Stimulated activated CD4-positive, alpha-beta T cell treated with anti-CD3 and anti-CD28 coated beads, Interleukin-2, amount 100 ng/mL, for 48 hours (primary cell): Measurements from ENCODE around the gene DNASE1L2.
"Not testable (repeated sequence)": the region's sequence is repeated elsewhere in the genome, so short reads cannot be mapped to it uniquely, and the experiment has no call there.

ENCODE experiments used
- DNase-seq, 2 donors: peaks; one replicate each; pipeline ENCODE4 v3.0.0-alpha.2; 2020

DNASE1L2 gene, protein sequence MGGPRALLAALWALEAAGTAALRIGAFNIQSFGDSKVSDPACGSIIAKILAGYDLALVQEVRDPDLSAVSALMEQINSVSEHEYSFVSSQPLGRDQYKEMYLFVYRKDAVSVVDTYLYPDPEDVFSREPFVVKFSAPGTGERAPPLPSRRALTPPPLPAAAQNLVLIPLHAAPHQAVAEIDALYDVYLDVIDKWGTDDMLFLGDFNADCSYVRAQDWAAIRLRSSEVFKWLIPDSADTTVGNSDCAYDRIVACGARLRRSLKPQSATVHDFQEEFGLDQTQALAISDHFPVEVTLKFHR

DNA sequence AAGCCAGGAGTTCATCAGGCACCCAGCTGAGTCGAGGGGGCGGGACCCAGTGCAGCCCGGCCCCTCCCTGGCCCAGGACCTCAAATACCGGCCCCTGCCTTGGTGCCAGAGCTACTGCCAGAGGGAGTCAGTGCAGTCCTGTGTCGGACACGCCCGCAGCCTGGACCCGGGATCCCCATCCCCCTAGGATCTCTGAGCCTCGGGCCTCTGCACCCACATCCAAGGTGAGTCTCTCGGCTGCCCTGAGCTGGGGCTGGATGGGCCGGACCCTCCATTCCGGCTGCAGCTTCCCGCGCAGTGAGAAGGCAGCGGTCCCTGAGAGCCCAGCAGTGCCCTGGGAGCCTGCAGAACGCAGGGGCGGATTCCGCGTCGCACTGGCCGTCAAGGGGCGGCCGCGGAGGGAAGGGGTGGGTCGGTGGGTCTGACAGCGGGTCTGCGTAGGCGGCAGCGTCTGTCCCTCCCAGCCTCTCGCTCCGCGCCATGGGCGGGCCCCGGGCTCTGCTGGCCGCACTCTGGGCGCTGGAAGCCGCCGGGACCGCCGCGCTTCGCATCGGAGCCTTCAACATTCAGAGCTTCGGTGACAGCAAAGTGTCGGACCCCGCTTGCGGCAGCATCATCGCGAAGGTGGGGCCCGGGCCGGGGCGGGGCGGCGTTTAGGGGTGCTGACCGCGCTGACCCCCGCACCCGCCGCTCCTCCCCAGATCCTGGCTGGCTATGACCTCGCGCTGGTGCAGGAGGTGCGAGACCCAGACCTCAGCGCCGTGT, at the start of gene DNASE1L2:
TSS of gene DNASE1L2 (plus strand) at position 108 of the 765 bp plus-strand sequence. CDS start at position 481, 373 bp downstream.
- no peak for DNase-seq

DNA sequence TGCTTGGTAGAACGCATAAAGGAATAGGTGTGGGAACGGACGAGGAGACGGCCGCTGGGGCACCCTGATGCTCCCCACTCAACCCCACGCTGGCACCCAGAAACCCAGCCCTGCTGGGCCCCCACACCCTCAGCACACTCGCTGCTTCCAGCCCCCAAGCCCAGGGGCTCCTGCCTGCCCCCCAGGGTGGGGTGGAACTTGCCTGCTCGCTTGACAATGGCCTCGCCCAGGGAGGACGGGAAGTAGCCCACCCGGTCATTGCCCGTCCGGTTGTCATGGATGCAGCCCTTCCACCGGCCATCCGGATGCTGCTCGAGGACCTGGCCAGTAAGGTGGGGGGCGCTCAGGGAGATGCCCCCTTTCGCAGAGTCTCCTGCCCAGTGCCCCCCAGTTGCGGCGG, 49.7 kb upstream of the DNASE1L2 start:
- no peak for DNase-seq

DNA sequence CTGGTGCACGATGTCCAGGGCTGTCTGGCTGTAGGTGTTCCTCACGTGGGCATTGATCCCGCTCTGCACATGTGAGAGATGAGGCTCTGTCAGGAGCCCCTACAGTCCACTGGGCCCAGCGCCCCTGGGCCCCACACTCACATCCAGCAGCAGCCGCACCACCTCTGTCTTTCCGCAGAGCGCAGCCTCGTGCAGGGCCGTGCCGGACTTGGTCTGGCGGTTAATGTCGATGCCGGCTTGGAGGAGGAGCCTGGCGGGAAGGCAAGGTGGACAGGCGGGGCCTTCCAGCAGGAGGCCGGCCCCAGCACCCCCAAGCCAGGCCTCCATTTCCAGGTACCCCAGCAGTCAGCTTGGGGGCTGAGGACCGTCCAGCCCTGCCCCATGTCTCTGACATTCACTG, 49.0 kb upstream of the DNASE1L2 start:
- DNase-seq, result no peak

DNA sequence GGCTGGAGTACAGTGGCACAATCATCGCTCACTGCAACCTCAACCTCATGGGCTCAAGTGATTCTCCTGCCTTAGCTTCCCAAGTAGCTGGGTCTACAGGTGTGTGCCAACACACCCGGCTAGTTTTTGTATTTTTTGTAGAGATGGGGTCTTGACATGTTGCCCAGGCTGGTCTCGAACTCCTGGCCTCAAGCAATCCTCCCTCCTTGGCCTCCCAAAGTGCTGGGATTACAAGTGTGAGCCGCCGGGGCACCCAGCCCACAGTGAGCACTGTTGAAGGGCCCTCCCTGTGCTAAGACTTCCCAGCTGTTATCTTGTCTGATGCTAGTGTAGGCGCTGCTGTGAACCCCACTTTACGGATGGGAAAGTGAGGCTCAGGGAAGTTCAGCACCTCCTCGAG, 47.8 kb upstream of the DNASE1L2 start:
- no peak for DNase-seq

DNA sequence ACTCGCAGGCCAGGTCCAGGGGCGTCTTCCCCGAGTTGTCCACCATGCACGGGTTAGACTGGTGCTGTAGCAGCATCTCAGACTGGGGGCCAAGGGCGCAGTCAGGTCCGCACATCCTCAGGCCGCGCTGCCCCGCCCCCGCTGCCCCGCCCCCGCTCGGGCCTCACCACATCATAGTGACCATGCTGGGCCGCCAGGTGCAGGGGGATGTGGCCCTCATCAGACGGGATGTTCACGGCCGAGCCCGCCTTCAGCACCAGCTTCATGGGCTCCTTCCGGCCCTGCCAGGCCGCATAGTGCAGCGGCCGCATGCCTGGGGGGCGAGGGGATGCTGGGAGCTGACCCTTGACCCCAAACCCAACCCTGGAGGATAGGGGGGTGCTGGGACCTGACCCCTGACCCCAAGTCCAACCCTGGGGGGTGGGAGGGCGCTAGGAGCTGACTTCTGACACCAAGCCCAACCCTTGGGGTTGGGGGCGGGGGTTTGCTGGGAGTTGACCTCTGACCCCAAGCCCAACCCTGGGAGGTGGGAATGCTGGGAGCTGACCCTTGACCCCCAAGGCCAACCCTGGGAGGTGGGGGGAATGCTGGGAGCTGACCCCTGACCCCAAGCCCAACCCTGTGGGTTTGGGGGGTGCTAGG, 46.9 kb upstream of the DNASE1L2 start:
- no peak for DNase-seq

DNA sequence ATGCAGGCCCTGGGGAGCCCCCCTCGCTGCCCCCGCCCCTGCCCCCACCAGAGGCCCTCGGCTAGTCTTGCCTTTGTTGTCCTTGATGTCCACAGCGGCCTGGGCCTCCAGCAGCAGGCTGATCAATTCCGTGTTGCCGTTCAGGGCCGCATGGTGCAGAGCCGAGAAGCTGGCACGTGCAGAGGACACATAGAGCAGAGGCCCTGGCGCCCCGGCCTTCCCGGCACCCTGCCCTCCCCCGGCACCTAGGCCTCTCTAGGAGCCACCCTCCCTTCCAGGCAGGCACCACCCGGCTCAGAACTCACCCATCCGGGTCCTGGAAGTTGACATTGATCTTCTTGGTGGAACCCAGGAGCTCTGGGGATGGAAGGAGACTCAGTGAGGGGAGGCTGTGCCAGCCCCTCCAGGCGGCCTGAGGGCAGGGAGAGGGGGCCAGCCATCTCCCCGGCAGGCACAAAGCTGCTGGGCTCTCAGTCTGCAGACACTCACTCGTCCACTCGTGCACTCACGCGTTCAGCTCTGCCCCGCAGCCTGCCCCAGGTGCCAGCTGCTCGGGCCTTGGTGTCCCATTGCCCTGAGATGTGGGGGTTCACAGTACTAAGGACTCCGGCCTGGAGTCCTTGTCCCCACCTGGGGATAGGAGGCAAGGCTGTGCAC, 46.1 kb upstream of the DNASE1L2 start:
- DNase-seq, result no peak

DNA sequence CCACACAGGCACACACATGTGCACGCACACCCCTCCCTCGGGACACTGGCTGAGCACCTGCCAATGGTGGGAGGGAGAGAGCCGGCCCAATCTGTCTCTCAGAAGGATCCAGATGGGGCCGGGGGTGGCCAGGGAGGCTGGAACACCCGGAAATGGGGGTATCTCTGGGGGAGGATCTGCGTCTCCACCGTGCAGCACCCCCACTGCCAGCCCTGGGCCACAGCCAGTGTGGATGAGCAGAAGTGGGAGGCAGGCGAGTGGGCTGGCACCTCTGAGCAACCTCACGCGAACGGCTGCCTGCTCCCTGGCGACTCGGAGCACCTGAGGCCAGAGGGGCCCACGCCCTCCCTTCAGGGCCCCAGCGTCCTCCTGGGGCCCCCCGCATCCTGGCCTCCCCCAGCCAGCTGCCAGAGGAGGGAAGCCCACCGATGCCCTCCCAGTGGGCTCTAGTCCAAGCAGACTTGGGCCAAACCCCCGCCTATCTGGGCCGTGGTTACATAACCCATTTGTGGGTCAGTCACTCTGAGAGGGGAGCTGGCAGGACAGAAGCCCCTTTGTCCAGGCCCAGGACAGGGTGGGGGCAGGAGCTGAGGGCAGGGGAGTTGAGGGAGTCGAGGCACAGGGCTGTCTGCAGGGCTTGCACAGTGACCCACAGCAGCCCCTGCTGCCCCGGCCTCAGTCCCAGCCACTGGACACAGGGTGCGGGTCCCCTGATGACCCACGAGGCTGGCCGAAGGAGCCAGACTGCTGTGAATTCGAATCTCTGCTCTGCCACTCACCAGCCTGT, 45.4 kb upstream of the DNASE1L2 start:
- DNase-seq, result no peak

DNA sequence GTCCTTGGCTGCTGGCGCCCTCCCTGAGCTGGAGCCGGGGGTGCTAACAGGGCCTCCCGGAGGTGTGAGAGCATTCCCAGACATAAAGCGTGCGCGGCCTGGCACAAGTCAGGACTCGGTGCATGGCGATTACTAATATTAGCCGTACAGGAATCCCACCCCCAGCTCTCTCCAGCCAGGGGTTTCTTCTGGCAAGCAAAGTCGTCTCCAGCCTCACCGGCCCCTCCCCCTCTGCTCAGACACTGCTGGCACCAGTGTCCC, 44.9 kb upstream of the DNASE1L2 start:
- DNase-seq, result no peak

DNA sequence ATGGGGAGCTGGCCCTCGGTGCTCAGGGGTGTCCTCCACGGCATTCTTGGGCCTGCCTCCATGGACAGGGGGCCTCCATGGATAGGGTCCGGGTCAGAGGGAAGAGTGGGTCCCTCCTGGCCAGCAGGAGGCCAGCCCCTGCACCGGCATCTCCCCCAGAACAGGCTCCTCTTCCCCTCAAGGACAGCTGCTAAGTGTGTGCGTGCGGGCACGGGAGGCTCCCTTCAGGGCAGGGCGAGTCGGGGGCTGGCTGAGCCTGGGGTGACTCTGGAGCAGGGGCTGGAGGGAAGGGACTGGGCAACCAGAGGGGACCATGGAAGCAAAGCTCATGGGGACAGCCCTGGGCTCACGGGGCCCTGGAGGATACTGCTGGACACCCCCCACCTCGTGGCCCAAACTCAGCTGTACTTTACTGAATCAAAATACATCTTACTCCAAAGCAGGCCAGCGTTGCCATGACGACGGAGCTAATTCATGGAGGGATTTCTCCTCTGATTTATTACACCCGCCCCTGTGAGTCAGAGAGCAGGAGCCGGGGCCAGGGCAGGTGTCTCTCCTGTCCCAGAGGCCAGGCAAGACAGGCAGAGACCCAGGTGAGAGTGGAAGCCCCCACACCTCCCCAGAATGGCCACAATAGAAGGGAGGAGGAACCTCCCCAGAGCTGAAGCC, 41.9 kb upstream of the DNASE1L2 start:
- no peak for DNase-seq

DNA sequence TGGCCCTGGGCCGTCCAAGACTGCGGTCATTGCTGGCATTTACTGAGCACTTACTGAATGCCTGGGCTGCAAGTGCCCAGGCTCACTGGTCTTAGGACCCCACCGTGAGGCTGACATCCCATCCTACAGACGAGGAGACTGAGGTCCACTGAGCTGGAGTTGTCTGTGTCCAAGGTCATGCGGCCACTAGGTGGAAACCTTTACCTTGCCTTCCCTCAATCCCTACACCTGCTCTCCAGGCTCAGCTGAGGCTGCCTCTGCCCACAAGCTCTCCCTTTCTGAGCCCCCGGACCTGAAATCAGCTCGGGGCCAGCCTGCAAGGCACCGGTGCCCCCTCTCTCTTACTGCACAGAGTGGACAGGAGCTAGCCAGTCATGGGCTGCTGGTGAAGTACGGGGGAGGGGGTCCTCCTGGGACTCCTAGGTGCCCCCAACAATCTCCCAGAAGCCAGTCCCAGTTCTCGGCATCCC, 41.4 kb upstream of the DNASE1L2 start:
- no peak for DNase-seq

DNA sequence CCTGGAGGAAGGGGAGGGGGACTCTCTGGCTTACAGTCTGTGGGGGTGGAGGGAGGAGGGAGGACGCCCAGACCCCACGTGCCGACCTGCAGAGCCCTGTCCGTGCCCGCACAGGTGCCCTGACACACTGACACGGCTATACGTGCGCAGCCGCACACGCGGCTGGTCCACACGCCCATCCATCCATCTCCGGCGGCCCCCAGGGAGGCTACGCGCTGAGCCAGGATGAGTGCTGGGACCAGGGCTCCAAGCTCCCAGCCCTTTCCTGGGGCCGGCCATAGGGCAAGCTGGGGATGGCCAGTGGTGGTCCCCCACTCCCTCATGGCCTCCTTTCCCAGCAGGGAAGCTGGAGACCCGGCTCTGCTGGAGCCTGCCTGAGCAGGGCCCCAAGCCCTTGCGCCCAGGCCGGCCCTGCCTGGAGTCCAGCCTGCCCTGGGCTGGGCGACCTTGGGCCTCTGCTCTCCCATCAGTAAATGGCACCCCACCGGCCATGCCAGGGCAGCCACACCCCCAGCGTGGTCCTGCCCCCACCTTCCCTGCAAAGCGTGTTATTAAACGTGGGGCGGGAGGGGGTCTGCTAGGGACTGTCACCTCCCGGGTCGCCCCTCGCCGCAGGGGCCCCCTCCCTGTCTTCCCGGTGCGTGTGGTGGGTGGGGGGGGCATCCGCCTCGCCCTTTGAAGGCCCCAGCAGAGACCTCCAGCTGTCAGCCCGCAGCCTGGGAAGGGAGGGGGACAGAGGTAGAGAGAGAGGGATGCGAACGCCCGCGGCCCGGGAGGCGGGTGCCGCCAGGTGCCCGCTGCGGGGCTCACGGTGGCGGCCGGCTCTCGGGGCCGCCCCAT, 40.7 kb upstream of the DNASE1L2 start:
- no peak for DNase-seq

DNA sequence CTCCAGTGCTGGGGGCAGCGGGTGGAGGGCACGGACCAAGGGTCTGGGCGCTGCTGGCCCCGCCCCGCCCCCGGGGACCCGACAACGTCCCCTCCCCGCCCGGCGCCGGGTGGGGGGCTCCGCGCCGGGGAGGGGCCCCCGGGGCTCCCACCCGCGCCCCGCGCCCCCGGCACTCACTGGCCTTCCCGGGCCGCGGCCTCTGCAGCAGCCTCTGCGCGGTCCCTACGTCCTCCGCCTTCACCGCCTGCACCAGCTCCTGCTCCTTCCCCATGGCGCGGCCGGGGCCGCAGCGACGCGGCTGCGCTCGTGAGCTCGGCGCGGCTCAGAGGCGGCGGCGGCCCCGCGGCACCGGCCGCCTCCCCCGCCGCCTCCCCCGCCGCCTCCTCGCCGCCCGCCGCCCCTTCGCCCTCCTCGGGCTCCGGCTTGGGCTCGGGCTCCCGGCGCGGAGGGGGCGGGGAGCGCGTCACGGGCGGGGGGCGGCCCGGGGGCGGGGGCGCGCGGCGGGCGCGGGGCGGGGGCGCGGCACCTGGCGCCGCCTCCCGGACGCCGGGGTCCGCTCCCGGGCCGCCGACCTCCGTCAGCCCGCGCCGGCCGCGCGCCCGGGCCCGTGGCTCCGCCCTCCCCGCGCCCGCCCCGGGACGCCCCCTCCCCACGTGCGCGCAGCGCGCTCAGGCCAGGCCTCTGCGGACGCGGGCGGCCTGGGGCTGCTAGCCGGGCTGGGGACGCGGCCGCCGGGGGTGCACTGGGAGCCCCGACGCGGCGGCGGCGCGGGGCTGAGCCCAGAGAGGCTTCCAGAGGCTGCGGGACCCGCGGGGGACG, 39.9 kb upstream of the DNASE1L2 start, which contains the start of gene CASKIN1:
TSS of gene CASKIN1 (minus strand) at position 444 of the 819 bp plus-strand sequence. CDS start at position 271, 173 bp downstream.
- no peak for DNase-seq

DNA sequence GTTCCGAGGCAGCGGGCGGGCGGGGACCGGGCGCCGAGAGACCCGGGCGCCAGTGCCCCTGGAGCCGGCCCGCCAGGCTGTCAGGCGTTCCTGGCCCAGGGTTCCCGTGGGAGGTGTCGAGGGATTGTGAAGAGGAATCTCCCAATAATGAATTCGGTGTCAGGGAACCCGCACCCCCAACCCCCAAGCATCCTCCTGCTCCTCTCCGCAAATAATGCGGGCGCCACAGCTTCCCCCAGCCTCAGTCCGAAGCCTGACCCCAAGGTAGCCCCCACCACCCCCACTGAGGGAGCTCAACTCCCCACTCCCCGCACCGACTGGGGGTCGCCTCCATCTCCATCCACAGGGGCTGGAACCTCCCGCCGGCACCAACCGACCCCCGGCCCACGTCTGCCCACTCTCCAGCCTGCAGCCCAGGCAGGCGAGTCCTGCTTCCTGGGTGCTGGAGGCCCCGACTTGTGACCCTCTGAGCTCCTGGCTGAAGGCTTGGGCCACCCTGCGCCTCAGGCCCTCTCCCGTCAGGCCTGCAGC, 39.2 kb upstream of the DNASE1L2 start:
- no peak for DNase-seq

DNA sequence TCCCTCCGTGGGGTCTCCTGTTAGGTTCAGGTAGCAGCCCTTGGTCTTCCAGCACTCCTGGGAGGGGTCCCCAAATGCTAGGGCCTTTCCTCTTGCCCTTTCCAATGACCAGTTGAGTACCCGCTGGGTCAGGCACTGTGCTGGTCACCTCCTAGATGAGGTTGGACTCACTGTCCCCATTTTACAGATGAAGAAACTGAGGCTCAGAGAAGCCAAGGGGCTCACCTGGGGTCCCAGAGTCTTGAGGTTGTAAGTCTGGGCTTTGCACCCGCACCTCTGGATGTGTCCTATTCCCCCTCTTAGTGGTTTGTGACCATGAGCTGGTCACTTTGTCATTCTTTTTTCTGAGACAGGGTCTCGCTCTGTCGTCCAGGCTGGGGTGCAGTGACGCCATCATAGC, 38.5 kb upstream of the DNASE1L2 start:
- no peak for DNase-seq

DNA sequence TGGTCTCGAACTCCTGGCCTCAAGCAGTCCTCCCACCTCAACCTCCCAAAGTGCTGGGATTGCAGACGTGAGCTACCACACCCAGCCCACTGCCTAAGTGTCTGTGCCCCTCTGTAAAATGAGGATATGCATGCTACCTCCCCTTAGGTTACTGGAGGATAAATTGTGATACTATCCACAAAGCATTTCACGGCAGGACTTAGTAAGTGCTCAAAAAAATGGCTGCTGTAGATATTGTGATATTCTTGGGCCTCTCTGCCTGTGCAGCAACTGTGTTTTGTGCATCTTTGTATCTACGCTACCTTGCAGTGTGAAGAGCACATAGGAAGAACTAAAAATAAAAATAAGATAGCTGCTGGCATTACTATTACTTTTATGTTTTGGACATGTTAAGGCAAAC, 38.0 kb upstream of the DNASE1L2 start:
- no peak for DNase-seq

DNA sequence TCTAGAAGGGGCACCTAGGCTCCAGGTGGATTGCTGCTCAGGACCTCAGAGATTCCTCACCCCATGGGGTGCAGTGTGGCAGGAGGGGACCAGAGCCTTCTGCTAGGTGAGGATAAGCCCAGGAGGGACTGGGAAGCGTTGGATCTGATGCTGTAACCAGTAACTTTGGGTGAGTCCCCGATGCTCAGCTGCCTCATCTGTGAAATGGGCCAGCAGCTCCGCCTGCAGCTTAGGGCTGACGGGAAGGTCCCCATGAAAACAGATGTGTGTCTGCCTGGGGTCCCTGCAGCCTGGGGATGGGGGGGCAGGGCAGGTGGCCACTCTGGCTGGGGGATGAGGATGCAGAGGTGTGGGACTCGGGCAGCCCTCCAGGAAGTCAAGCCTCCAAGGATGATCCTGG, 37.1 kb upstream of the DNASE1L2 start:
- DNase-seq, result no peak

DNA sequence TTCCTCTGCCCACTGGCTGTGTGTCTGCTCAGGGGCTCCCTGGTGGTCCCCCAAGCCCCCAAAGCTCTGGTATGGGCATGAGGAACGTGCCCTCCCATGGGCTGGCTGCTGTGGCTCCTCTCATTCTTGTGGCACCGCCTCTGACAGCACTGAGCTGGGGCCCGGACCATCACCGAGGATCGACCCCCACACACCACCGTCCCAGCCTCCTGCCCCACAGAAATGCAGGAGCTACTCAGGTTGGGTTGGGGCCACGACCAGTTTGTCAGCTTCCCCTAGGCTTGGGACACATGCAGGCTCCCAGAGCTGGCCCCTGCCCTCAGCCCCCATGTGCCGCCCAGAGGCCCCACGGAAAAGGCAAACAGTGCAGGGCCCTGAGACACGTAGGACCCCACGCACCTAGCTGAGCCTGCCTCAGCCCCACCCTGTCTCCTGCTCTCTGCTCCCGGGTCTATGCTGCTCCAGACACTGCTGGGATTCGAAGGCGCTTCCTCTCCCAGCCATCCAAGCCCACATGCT, 36.6 kb upstream of the DNASE1L2 start:
- no peak for DNase-seq

DNA sequence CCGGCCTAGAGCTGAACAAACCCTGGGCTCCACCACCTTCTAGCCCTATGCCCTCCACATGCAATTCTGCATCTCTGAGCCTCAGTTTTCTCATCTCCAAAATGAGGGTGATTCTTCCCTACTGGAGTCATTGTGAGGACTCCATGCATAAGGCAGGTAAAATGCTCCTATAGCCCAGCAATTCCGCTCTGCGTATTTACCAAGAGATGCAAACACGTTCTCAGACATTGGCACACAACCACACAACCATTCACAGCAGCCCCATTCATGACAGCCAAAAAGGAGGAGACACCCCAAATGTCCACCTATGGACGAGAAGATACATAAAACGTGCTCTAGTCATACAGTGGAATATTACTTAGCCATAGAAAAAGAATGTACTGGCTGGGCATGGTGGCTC, 35.9 kb upstream of the DNASE1L2 start:
- no peak for DNase-seq

DNA sequence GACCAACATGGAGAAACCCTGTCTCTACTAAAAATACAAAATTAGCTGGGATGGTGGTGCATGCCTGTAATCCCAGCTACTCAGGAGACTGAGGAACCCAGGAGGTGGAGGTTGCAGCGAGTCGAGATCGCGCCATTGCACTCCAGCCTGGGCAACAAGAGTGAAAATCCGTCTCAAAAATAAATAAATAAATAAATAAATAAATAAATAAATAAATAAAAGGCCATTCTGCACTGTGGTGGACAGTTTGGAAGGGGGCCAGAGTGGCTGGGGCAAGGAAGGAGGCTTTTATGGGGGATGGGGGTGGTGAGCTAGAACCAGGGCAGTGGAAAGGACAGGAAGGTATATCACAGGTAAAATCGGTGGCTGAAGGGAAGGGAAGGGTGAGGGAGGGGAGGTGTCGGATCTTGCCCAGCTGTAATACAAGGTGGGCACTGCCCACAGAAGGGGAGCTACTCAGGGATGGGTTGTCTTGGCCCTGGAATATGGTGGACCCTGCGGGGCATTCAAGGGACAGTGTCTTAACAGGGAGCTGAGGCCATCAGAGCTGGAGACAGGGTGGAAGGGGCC, 33.0 kb upstream of the DNASE1L2 start:
- DNase-seq, result not testable (repeated sequence)
